Progenitor cell of endocrine pancreas (in vitro differentiated cells): ENCODE results near the gene DNAH17. TPM values are rescaled to one million over a fixed set of nuclear protein-coding genes. Genes with fewer than 3 reads are reported as not detected.

Source experiments
- DNase-seq: peaks from one replicate; pipeline ENCODE4 v3.0.0; 2021; ENCODE audit warnings: low spot score; ENCODE audit not compliant: unreplicated experiment
- H3K27ac Mint-ChIP-seq: 2 replicates; pipeline ENCODE4 v1.8.0; 2021; ENCODE audit warnings: mild to moderate bottlenecking, moderate library complexity, mixed read lengths
- H3K27me3 Mint-ChIP-seq: 2 replicates; pipeline ENCODE4 v1.8.0; 2021; ENCODE audit warnings: mixed read lengths
- H3K36me3 Mint-ChIP-seq: 2 replicates; pipeline ENCODE4 v1.8.0; 2022; ENCODE audit warnings: mixed read lengths; ENCODE audit not compliant: insufficient read depth
- H3K4me1 Mint-ChIP-seq: 2 replicates; pipeline ENCODE4 v1.8.0; 2021; ENCODE audit warnings: low read depth, mixed read lengths
- H3K4me3 Mint-ChIP-seq: 2 replicates; pipeline ENCODE4 v1.8.0; 2021; ENCODE audit warnings: low read depth, mild to moderate bottlenecking, moderate library complexity, mixed read lengths
- H3K9me3 Mint-ChIP-seq: 2 replicates; pipeline ENCODE4 v1.8.0; 2021; ENCODE audit warnings: low read depth, mixed read lengths
- CTCF ChIP-seq: fragments of 200-600 bp; sonication (generic); IDR thresholded peaks from one replicate; pipeline ENCODE4 v1.5.0; 2021; ENCODE audit warnings: antibody characterized with exemption, mild to moderate bottlenecking; ENCODE audit not compliant: unreplicated experiment
- total RNA-seq: library from RNA; stranded (reverse); gene quantifications from 2 replicates; pipeline ENCODE4 v1.2.1, GENCODE V29; 2021

Gene DNAH17
- total RNA-seq, 1 donor from 2014 or later = not detected

GRCh38 chr17:78535273-78536197 is 41.7 kb downstream of the DNAH17 start:
- no peaks in the 10 kb centered on the region for H3K9me3 Mint-ChIP-seq
- no peak for TF ChIP-seq CTCF
- H3K36me3 Mint-ChIP-seq = no peaks in the 10 kb centered on the region
- DNase-seq = no peak
- H3K27ac Mint-ChIP-seq = no peak overlapping the region
- no peaks in the 10 kb centered on the region for H3K27me3 Mint-ChIP-seq
- peaks cover 9% of the 10 kb centered on the region for H3K4me1 Mint-ChIP-seq
- no peak overlapping the region for H3K4me3 Mint-ChIP-seq

GRCh38 chr17:78534492-78535272 is 42.5 kb downstream of the DNAH17 start:
- Mint-ChIP-seq H3K4me3 (no peak overlapping the region), H3K36me3 (no peaks in the 10 kb centered on the region), H3K9me3 (no peaks in the 10 kb centered on the region), H3K27me3 (no peaks in the 10 kb centered on the region), H3K27ac (no peak overlapping the region), H3K4me1 (peaks cover 9% of the 10 kb centered on the region)
- TF ChIP-seq CTCF = no peak
- no peak for DNase-seq

GRCh38 chr17:78532922-78533640 is 44.1 kb downstream of the DNAH17 start:
- H3K4me1 Mint-ChIP-seq = peaks cover 9% of the 10 kb centered on the region
- DNase-seq = no peak
- TF ChIP-seq CTCF = no peak
- no peaks in the 10 kb centered on the region for H3K27me3 Mint-ChIP-seq
- H3K36me3 Mint-ChIP-seq = no peaks in the 10 kb centered on the region
- no peak overlapping the region for H3K27ac Mint-ChIP-seq
- H3K9me3 Mint-ChIP-seq = no peaks in the 10 kb centered on the region
- H3K4me3 Mint-ChIP-seq = no peak overlapping the region

GRCh38 chr17:78532311-78532710 is 44.9 kb downstream of the DNAH17 start:
- no peak for DNase-seq
- H3K4me3 Mint-ChIP-seq = no peak overlapping the region
- no peak for TF ChIP-seq CTCF
- H3K27ac Mint-ChIP-seq = no peak overlapping the region
- H3K4me1 Mint-ChIP-seq = peaks cover 9% of the 10 kb centered on the region
- no peaks in the 10 kb centered on the region for H3K36me3 Mint-ChIP-seq
- H3K27me3 Mint-ChIP-seq = no peaks in the 10 kb centered on the region
- H3K9me3 Mint-ChIP-seq = no peaks in the 10 kb centered on the region

GRCh38 chr17:78530675-78531074 is 46.5 kb downstream of the DNAH17 start:
- Mint-ChIP-seq H3K4me1 (peaks cover 7% of the 10 kb centered on the region), H3K27me3 (no peaks in the 10 kb centered on the region), H3K4me3 (no peak overlapping the region), H3K27ac (no peak overlapping the region), H3K9me3 (no peaks in the 10 kb centered on the region), H3K36me3 (no peaks in the 10 kb centered on the region)
- DNase-seq = no peak
- TF ChIP-seq CTCF = no peak
